Ovary (tissue), 3 donors: ENCODE results near the gene CHP1.

Experiments used
- EP300 ChIP-seq: sonication (generic); formaldehyde crosslinking; IDR thresholded peaks from one replicate; pipeline ENCODE4 v1.6.1; 2017; ENCODE audit warnings: antibody characterized with exemption
- POLR2A ChIP-seq: fragments of 450-650 bp; IDR thresholded peaks from one replicate; pipeline ENCODE4 v1.6.1; 2017; ENCODE audit warnings: antibody characterized with exemption, mild to moderate bottlenecking, moderate library complexity
- TF ChIP-seq, protein P1 (sequence below), 3 donors: fragments of 450-650 bp in 2 of 3; fragments of 200-600 bp in 1 of 3; IDR thresholded peaks; one replicate each; pipeline versions ENCODE4 v1.5.1 to v1.8.0; 2016 to 2022; ENCODE audit warnings: antibody characterized with exemption in 3 of 3, mild to moderate bottlenecking in 1 of 3
- donor health status: DM: no; HTN: no; CAD: no.

DNA sequence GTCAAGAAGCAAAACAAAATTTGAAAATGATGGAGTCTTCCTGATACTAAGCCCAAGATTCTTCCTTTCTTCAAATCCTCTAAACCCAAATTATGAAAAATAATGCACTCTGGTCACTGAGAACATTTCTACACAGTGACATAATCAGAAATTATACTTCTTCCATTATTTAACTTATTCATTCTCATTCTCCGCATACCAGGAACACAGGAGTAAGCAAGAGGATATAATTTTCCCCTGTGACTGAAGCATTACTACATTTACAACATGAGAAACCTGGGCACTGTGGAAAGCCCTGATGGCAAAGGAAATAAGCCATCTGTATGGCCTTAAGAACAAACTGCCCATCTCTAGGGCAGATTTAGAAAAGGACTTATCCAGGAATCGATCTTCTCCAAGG, 47.5 kb upstream of the CHP1 start:
- TF ChIP-seq, protein P1, sequence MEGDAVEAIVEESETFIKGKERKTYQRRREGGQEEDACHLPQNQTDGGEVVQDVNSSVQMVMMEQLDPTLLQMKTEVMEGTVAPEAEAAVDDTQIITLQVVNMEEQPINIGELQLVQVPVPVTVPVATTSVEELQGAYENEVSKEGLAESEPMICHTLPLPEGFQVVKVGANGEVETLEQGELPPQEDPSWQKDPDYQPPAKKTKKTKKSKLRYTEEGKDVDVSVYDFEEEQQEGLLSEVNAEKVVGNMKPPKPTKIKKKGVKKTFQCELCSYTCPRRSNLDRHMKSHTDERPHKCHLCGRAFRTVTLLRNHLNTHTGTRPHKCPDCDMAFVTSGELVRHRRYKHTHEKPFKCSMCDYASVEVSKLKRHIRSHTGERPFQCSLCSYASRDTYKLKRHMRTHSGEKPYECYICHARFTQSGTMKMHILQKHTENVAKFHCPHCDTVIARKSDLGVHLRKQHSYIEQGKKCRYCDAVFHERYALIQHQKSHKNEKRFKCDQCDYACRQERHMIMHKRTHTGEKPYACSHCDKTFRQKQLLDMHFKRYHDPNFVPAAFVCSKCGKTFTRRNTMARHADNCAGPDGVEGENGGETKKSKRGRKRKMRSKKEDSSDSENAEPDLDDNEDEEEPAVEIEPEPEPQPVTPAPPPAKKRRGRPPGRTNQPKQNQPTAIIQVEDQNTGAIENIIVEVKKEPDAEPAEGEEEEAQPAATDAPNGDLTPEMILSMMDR (IDR thresholded peaks at IDR 0.05) = no peak
- TF ChIP-seq EP300 (no peak), POLR2A (no peak)
